Fibroblast of skin of back (primary cell): ENCODE data around the gene MTFR1L.
"Not testable (repeated sequence)": the region's sequence is repeated elsewhere in the genome, so short reads cannot be mapped to it uniquely, and the experiment has no call there.

Experiments used
- DNase-seq: peaks from one replicate; pipeline ENCODE4 v3.0.0-alpha.2; 2013

The MTFR1L gene

GRCh38 chr1:25826571-25826970 lies 6.8 kb downstream of the MTFR1L start:
- DNase-seq = no peak

DNA sequence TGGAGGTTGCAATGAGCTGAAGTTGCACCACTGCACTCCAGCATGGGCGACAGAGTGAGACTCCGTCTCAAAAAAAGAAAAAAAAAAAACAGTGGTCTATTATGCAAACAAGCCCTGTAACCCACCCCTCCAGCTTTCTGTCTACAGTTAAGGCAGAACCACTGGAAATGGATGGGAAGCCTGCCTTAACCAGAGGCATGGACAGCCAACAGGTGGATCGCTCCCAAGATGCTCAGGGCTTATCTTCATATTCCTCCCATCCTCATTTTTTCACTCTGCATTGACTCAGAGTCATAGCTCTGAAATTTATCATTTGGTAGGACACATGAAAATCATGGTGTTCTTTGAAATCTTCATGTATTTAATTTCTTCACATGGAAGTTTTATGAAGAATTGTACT lies 8.7 kb downstream of the MTFR1L start:
- DNase-seq = no peak

DNA sequence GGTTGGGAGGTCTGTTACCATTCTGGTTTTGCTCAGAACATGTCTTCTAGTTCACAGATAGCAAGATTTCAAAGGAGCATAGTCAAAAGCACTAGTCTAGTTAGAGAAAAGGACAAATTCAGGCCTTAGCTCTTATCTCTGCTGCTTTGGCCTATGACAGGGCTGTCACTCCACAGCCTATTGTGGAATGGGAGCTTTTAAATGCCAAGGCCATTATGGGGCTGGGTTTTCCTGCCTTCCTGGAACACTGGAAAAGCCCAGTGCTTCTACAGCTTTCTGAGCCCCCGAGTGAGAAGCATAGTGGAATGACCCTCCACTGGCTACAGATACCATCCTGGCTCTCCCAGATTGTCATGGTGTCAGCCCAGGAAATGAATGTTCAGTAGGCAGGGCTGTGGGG lies 9.3 kb downstream of the MTFR1L start:
- no peak for DNase-seq

DNA sequence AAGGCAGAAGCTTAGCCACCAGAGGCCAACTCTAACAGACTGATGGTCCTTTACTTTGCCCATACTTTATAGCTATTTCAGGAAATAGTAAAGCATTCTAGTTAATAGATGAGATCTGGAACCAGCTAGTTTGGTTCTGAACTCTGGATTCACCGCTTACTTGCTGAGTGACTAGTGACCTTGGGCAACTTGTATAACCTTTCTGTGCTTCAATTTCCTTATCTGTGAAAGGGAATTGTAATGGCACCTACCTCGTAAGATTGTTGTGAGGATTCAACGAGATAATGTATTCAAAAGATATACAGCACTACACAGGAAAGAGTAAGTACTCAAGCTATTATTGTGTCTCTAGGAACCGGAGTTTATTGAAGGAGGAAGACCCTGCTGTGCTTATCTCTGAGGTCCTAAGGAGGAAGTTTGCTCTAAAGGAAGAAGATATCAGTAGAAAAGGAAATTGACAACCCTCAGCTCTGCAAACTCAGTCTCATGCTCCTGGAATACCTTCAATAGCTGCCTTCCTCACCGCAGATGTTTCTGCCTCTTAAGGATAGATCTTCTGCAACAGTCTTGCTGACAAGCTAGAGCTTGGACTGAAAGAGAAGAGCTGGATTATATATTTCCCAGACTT lies 11.9 kb downstream of the MTFR1L start:
- DNase-seq = no peak

DNA sequence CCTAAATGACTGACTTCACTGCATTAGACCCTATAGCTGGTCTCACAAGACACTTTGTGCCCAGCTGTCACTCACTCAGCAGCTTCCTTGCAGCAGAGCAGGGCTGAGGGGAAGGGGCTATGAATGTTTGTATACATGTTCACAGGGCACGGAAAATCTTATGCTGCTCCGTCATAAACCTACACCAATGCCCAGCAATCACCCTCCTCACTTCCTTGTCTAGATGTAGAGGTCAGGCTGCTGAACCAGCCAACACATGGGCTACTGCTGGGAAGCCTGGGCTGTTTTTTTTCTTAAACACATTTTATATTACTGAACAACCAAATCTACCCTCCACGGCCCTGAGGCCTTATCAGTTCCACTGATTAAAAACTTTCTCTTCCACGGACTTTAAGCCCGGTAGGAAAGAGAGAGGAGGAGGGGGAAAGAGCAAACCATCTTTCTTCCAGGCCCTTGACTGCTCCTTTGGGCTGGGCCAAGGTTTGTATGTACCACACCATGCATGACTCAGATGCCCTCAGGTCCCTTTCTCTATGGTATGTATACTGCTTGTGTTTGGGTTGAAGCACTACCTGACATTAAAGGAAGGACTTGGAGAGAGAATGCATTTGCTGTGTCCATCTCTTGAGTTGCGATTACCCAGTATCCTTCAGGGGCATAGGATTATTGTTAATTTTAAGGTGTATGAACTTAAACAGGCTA lies 12.7 kb downstream of the MTFR1L start:
- no peak for DNase-seq

DNA sequence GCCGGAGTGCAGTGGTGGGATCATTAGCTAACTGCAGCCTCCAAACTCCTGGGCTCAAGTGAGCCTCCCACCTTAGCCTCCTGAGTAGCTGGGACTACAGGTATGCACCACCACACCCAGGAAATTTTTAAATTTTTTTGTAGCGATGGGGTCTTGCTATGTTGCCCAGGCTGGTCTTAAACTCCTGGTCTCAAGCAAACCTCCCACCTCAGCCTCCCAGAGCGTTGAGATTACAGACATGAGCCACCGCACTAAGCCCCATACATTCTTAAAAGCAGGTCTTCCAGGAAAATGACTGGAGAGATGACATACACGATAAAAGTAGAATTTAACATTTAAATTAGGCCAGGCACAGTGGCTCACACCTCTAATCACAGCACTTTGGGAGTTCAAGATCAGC lies 13.4 kb downstream of the MTFR1L start:
- DNase-seq = no peak

GRCh38 chr1:25834894-25835293 lies 15.1 kb downstream of the MTFR1L start:
- DNase-seq = no peak

DNA sequence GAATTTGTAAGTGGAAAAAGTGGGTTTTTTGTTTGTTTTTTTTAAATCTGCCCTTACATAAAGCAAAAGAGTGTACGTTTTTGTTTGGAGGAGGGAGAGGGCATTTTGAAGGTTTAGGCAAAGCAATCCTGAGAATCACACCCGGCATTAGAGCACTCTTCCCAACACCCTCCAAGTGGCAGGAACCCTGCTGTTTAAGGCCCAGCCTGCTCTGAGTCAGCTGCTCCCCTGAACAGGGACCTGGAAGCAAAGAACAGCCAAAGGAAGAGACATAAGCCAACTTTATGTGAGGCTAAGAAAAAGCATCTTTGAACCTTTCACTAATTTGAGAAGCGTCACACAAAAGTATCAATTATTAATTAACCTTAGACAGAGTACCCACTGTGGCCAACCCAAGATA lies 16.9 kb downstream of the MTFR1L start:
- peak; percentile 18 for DNase-seq

GRCh38 chr1:25837262-25837875 lies 17.6 kb downstream of the MTFR1L start:
- no peak for DNase-seq

- not testable (repeated sequence) for DNase-seq
Measured at GRCh38 chr1:25839808-25840207, 20.1 kb downstream of the MTFR1L start.

DNA sequence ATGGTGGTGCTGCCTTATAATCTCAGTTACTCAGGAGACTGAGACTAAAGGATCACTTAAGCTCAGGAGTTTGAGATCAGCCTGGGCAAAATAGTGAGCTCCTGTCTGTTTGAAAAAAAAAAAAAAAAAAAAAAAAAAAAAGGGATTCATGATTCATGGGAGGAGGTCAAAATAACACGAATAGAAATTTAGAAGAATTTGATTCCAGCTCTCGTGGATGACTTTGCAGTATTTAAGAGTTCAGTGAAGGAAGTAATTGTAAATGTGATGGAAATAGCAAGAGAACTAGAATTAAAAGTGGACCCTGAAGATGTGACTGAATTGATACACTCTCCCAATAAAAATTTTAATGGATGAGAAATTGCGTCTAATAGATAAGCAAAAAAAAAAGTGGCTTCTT lies 23.7 kb downstream of the MTFR1L start:
- DNase-seq = no peak

- no peak for DNase-seq
Measured at GRCh38 chr1:25844536-25845337, 25.0 kb downstream of the MTFR1L start.

DNA sequence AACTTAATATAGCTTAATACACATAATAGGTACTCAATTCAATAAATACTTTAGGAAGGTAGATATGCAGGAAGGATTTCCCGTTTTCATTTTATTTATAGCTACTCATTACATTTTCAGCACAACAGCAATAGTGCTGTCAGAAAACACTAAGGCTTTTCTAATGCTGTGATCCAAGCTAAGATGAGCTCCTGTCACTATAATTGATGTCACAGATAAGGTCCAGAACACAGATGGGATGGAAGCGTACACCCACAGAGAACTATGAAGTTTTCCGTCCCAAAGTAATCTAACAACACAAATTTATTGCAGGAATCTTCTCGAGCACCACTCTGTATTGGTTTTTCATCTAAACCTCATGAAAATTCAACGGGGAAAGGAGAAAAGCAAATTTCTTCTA lies 25.9 kb downstream of the MTFR1L start:
- DNase-seq = no peak

DNA sequence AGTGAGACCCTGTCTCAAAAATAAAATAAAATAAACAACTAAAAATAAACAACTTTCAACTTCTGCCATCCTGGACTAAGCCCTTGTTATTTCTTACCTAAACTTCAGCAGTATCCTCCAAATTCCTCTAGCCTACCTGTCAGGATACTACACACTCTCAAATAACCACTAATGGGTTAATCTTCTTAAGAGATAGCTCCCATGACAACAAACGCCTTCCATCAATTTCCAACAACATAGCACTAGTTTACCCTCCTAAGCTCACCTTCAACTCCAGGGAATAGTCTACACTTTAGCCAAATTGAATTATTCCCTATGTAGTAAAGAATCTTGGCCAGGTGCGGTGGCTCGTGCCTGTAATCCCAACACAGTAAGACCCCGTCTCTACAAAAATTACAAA lies 28.2 kb downstream of the MTFR1L start:
- DNase-seq = no peak

- peak; percentile 12 for DNase-seq
Measured at GRCh38 chr1:25848531-25848930, 28.8 kb downstream of the MTFR1L start.

DNA sequence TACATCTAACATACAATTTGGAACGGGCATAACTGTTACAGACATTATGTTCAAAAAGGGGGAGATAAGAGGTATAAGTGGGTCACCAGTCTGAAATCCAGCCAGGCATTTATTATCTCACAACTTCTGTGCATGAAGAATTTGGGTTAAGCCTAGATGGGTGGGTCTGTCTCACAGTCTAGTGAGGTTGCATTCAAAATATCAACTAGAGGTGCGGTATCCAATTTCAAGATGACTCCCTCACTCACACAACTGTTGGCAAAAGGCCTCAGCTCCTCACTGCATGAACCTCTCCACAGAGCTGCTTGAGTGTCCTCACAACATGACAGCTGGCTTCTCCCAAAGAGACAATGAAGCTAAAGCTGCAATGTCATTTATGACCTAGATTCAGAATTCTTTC lies 34.8 kb downstream of the MTFR1L start:
- DNase-seq = no peak

- DNase-seq = no peak
Measured at GRCh38 chr1:25856856-25857255, 37.1 kb downstream of the MTFR1L start.

- DNase-seq = no peak
Measured at GRCh38 chr1:25858494-25858893, 38.7 kb downstream of the MTFR1L start.

- peak; percentile 87 for DNase-seq
Measured at GRCh38 chr1:25858906-25859789, 39.4 kb downstream of the MTFR1L start, which contains the start of gene AUNIP. AUNIP (minus strand) TSS chr1:25859457; CDS start chr1:25859357, 100 bp downstream.

- no peak for DNase-seq
Measured at GRCh38 chr1:25861316-25862286, 41.8 kb downstream of the MTFR1L start.
